GM23338 (cell line): Measurements from ENCODE around the gene ZSCAN2. TPM values are rescaled to one million over a fixed set of nuclear protein-coding genes. Genes with fewer than 3 reads are reported as not detected.

Experiments
- ATAC-seq: fragments of 200-7000 bp; cut with Tn5 transposase; 3 replicates; pipeline ENCODE4 v1.9.1; 2020
- DNase-seq: peaks from one replicate; pipeline ENCODE4 v3.0.0-alpha.2; 2015; ENCODE audit warnings: low spot score
- H2AFZ ChIP-seq: fragments of 200-600 bp; sonication (generic); 2 replicates; pipeline ENCODE4 v1.8.0; 2016; ENCODE audit warnings: antibody characterized with exemption, mild to moderate bottlenecking, moderate library complexity
- H3F3A ChIP-seq: fragments of 200-600 bp; sonication (generic); replicated peaks from 2 replicates; pipeline ENCODE4 v1.8.0; 2017; ENCODE audit warnings: antibody characterized with exemption, mixed run types, low read depth
- H3K27ac ChIP-seq: fragments of 200-600 bp; sonication (generic); 2 replicates; pipeline ENCODE4 v1.6.1; 2016; ENCODE audit warnings: low read depth
- H3K27me3 ChIP-seq: fragments of 200-600 bp; sonication (generic); 2 replicates; pipeline ENCODE4 v1.8.0; 2016; ENCODE audit warnings: mild to moderate bottlenecking, mixed run types, moderate library complexity; ENCODE audit not compliant: insufficient read depth
- H3K36me3 ChIP-seq: fragments of 200-600 bp; sonication (generic); 2 replicates; pipeline ENCODE4 v1.8.0; 2016; ENCODE audit warnings: mild to moderate bottlenecking; ENCODE audit not compliant: insufficient read depth
- H3K4me1 ChIP-seq: fragments of 200-600 bp; sonication (generic); 2 replicates; pipeline ENCODE4 v1.8.0; 2016; ENCODE audit warnings: mild to moderate bottlenecking, moderate library complexity; ENCODE audit not compliant: insufficient read depth
- H3K4me2 ChIP-seq: fragments of 200-600 bp; sonication (generic); 2 replicates; pipeline ENCODE4 v1.7.1; 2017; ENCODE audit warnings: mixed run types
- H3K4me3 ChIP-seq: fragments of 200-600 bp; sonication (generic); 2 replicates; pipeline ENCODE4 v1.6.1; 2016; ENCODE audit warnings: mixed run types
- H3K79me2 ChIP-seq: fragments of 200-600 bp; sonication (generic); replicated peaks from 2 replicates; pipeline ENCODE4 v1.8.0; 2017; ENCODE audit warnings: mild to moderate bottlenecking; ENCODE audit not compliant: insufficient read depth
- H3K9me2 ChIP-seq: fragments of 200-600 bp; sonication (generic); 2 replicates; pipeline ENCODE4 v1.8.0; 2017; ENCODE audit not compliant: insufficient read depth
- H4K20me1 ChIP-seq: fragments of 200-600 bp; sonication (generic); replicated peaks from 2 replicates; pipeline ENCODE4 v1.8.0; 2017; ENCODE audit warnings: mild to moderate bottlenecking; ENCODE audit not compliant: insufficient read depth
- H3K27ac Mint-ChIP-seq: 2 replicates; pipeline ENCODE4 v1.8.0; 2020; ENCODE audit warnings: inconsistent platforms, mild to moderate bottlenecking, moderate library complexity, mixed read lengths
- H3K27me3 Mint-ChIP-seq: 3 replicates; pipeline ENCODE4 v1.8.0; 2022; ENCODE audit warnings: low read depth, mild to moderate bottlenecking, moderate library complexity, mixed read lengths, inconsistent platforms; ENCODE audit not compliant: insufficient read depth, poor library complexity
- H3K36me3 Mint-ChIP-seq: 3 replicates; pipeline ENCODE4 v1.8.0; 2021; ENCODE audit warnings: low read depth, mild to moderate bottlenecking, inconsistent platforms, moderate library complexity, mixed read lengths
- H3K4me1 Mint-ChIP-seq: 3 replicates; pipeline ENCODE4 v1.8.0; 2020; ENCODE audit warnings: mild to moderate bottlenecking, inconsistent platforms, mixed read lengths
- H3K4me3 Mint-ChIP-seq: 3 replicates; pipeline ENCODE4 v1.8.0; 2021; ENCODE audit warnings: moderate library complexity, mild to moderate bottlenecking, inconsistent platforms, mixed read lengths
- H3K9me3 Mint-ChIP-seq: 3 replicates; pipeline ENCODE4 v1.8.0; 2020; ENCODE audit warnings: moderate library complexity, mild to moderate bottlenecking, inconsistent platforms, mixed read lengths
- CTCF ChIP-seq, 2 experiments: fragments of 200-600 bp in 1 of 2; sonication (generic) in 1 of 2; conservative IDR thresholded peaks; 2 replicates each; pipeline versions ENCODE4 v1.5.1 to v1.6.1; 2016 to 2017; ENCODE audit warnings: antibody characterized with exemption in 2 of 2, low read depth in 2 of 2, mild to moderate bottlenecking in 2 of 2, moderate library complexity in 1 of 2
- ETS1 ChIP-seq: IDR thresholded peaks from 2 replicates; pipeline ENCODE4 v1.6.1; 2016; ENCODE audit warnings: antibody characterized with exemption
- EZH2 ChIP-seq: fragments of 200-600 bp; sonication (generic); IDR thresholded peaks from one replicate; pipeline ENCODE4 v1.8.0; 2017; ENCODE audit warnings: antibody characterized with exemption, mild to moderate bottlenecking, low read depth; ENCODE audit not compliant: unreplicated experiment
- JUNB ChIP-seq: IDR thresholded peaks from one replicate; pipeline ENCODE4 v1.6.1; 2016; ENCODE audit warnings: antibody characterized with exemption; ENCODE audit not compliant: unreplicated experiment
- NANOG ChIP-seq: IDR thresholded peaks from 2 replicates; pipeline ENCODE4 v1.6.1; 2016; ENCODE audit warnings: antibody characterized with exemption, borderline replicate concordance
- POLR2AphosphoS5 ChIP-seq: IDR thresholded peaks from 2 replicates; pipeline ENCODE4 v1.6.1; 2016; ENCODE audit warnings: antibody characterized with exemption, low read depth
- REST ChIP-seq: IDR thresholded peaks from one replicate; pipeline ENCODE4 v1.6.1; 2018; ENCODE audit warnings: antibody characterized with exemption; ENCODE audit not compliant: unreplicated experiment
- STAT1 ChIP-seq: IDR thresholded peaks from one replicate; pipeline ENCODE4 v1.6.1; 2016; ENCODE audit warnings: antibody characterized with exemption; ENCODE audit not compliant: unreplicated experiment
- ZNF114 ChIP-seq: fragments of 250-450 bp; sonication (Bioruptor Pico); IDR thresholded peaks from 2 replicates; pipeline ENCODE4 v1.5.0; 2020; ENCODE audit warnings: mild to moderate bottlenecking, moderate library complexity
- ZNF331 ChIP-seq: fragments of 250-450 bp; sonication (Bioruptor Pico); IDR thresholded peaks from 2 replicates; pipeline ENCODE4 v1.5.0; 2020; ENCODE audit warnings: low read depth, mild to moderate bottlenecking, moderate library complexity
- polyA plus RNA-seq: library from polyadenylated mRNA; unstranded; fragments of >200 nt; fragmentation: Nextera tagmentation; extraction: Ambion mirVana; gene quantifications from 2 replicates; pipeline ENCODE4 v1.2.1, GENCODE V29; 2016
- total RNA-seq: library from RNA; depleted of rRNA; stranded (reverse); fragments of >200 nt; shearing (Covaris generic); gene quantifications from 2 replicates; pipeline ENCODE4 v1.2.3, GENCODE V29; 2014
- TF ChIP-seq, protein P1 (sequence below): fragments of 250-450 bp; sonication (Bioruptor Pico); IDR thresholded peaks from 2 replicates; pipeline ENCODE4 v1.5.0; 2020; ENCODE audit warnings: mild to moderate bottlenecking, moderate library complexity

Gene ZSCAN2
- total and polyA plus RNA-seq, 2 experiments from 2014 or later = 45.8 to 63.9 TPM

DNA sequence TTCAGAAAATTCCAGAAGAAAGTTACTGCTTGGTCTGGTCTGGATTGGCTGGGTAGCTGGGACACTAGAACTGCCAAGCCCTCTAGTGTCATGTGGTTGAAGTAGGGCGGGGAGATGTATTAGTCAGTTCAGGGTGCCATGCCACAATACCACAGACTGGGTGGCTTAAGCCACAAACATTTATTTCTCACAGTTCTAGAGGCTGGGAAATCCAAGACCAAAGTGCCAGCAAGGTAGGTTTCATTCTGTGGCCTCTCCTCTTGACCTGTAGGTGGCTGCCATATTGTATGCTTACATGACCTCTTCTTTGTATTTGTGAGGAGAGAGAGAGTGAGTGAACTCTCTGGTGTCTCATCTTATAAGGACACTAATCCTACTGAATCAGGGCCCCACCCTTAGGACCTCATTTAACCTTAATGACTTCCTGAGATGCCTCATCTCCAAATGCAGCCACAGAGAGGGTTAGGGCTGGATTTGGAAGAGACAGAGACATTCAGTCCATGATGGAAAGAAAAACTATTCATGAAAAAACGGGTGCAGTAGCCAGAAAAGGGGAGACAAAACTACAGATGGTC lies 18.1 kb upstream of the ZSCAN2 start:
- peaks cover 12% of the 10 kb centered on the region; the same call in 1 of the 2 replicates for H3K4me1 ChIP-seq
- H3K27me3 ChIP-seq = no peaks in the 10 kb centered on the region
- DNase-seq (no peak), ATAC-seq (no peak)
- Mint-ChIP-seq H3K9me3 (no peaks in the 10 kb centered on the region), H3K27me3 (peaks cover 21% of the 10 kb centered on the region), H3K4me1 (peaks cover 15% of the 10 kb centered on the region), H3K4me3 (no peak overlapping the region), H3K36me3 (no peaks in the 10 kb centered on the region), H3K27ac (no peak overlapping the region)
- H3K79me2 ChIP-seq = no peaks in the 10 kb centered on the region
- TF ChIP-seq STAT1 (no peak), CTCF (conservative IDR thresholded peaks at IDR 0.05; ENCODE audit: low read depth in 2 of 2) (no peak), EZH2 (no peak), ZNF114 (CRISPR knock-in tag) (no peak), NANOG (no peak), ZNF331 (CRISPR knock-in tag) (no peak), POLR2AphosphoS5 (no peak), ETS1 (no peak), REST (no peak), JUNB (no peak)
- TF ChIP-seq, protein P1, sequence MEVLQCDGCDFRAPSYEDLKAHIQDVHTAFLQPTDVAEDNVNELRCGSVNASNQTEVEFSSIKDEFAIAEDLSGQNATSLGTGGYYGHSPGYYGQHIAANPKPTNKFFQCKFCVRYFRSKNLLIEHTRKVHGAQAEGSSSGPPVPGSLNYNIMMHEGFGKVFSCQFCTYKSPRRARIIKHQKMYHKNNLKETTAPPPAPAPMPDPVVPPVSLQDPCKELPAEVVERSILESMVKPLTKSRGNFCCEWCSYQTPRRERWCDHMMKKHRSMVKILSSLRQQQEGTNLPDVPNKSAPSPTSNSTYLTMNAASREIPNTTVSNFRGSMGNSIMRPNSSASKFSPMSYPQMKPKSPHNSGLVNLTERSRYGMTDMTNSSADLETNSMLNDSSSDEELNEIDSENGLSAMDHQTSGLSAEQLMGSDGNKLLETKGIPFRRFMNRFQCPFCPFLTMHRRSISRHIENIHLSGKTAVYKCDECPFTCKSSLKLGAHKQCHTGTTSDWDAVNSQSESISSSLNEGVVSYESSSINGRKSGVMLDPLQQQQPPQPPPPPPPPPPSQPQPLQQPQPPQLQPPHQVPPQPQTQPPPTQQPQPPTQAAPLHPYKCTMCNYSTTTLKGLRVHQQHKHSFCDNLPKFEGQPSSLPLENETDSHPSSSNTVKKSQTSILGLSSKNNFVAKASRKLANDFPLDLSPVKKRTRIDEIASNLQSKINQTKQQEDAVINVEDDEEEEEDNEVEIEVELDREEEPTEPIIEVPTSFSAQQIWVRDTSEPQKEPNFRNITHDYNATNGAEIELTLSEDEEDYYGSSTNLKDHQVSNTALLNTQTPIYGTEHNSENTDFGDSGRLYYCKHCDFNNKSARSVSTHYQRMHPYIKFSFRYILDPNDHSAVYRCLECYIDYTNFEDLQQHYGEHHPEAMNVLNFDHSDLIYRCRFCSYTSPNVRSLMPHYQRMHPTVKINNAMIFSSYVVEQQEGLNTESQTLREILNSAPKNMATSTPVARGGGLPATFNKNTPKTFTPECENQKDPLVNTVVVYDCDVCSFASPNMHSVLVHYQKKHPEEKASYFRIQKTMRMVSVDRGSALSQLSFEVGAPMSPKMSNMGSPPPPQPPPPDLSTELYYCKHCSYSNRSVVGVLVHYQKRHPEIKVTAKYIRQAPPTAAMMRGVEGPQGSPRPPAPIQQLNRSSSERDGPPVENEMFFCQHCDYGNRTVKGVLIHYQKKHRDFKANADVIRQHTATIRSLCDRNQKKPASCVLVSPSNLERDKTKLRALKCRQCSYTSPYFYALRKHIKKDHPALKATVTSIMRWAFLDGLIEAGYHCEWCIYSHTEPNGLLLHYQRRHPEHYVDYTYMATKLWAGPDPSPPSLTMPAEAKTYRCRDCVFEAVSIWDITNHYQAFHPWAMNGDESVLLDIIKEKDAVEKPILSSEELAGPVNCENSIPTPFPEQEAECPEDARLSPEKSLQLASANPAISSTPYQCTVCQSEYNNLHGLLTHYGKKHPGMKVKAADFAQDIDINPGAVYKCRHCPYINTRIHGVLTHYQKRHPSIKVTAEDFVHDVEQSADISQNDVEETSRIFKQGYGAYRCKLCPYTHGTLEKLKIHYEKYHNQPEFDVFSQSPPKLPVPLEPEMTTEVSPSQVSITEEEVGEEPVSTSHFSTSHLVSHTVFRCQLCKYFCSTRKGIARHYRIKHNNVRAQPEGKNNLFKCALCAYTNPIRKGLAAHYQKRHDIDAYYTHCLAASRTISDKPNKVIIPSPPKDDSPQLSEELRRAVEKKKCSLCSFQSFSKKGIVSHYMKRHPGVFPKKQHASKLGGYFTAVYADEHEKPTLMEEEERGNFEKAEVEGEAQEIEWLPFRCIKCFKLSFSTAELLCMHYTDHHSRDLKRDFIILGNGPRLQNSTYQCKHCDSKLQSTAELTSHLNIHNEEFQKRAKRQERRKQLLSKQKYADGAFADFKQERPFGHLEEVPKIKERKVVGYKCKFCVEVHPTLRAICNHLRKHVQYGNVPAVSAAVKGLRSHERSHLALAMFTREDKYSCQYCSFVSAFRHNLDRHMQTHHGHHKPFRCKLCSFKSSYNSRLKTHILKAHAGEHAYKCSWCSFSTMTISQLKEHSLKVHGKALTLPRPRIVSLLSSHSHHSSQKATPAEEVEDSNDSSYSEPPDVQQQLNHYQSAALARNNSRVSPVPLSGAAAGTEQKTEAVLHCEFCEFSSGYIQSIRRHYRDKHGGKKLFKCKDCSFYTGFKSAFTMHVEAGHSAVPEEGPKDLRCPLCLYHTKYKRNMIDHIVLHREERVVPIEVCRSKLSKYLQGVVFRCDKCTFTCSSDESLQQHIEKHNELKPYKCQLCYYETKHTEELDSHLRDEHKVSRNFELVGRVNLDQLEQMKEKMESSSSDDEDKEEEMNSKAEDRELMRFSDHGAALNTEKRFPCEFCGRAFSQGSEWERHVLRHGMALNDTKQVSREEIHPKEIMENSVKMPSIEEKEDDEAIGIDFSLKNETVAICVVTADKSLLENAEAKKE = no peak
- no peaks in the 10 kb centered on the region for H4K20me1 ChIP-seq
- H2AFZ ChIP-seq = no peak overlapping the region
- H3F3A ChIP-seq = no peaks in the 10 kb centered on the region
- no peak overlapping the region for H3K4me2 ChIP-seq
- H3K9me2 ChIP-seq = no peaks in the 10 kb centered on the region
- no peak overlapping the region for H3K27ac ChIP-seq
- no peak overlapping the region for H3K4me3 ChIP-seq
- H3K36me3 ChIP-seq = no peaks in the 10 kb centered on the region
